Measurements from ENCODE around the gene APBB2. TPM values are rescaled to one million over a fixed set of nuclear protein-coding genes. Genes with fewer than 3 reads are reported as not detected.

The APBB2 gene
- total and polyA plus RNA-seq, 4 donors, result 4.8 to 31.5 (median 11.2) TPM

DNA sequence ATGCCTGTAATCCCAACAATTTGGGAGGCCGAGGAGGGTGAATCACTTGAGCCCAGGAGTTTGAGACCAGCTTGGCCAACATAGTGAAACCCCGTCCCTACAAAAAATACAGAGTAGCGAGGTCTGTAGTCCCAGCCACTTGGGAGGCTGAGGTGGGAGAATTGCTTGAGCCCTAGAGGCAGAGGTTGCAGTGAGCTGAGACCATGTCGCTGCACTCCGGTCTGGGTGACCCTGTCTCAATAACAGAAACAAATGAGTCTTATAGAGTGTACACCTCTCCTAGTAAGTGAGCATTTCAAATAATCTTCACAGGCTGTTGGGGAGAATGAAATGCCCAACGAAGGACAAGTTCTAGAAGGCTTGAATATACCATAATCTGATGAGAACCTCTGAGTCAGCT, 47.9 kb upstream of the APBB2 start:
- no peak for TF ChIP-seq FOXA1 (IDR thresholded peaks at IDR 0.05)
- no peak for TF ChIP-seq GABPA (IDR thresholded peaks at IDR 0.05 in 1 of 2, conservative IDR thresholded peaks at IDR 0.05 in 1 of 2)
- no peak for TF ChIP-seq HNF4A (conservative IDR thresholded peaks at IDR 0.05)
- TF ChIP-seq NR2F2 (IDR thresholded peaks at IDR 0.05), result no peak
- no peak for TF ChIP-seq RAD21 (IDR thresholded peaks at IDR 0.05)
- TF ChIP-seq, protein P1, sequence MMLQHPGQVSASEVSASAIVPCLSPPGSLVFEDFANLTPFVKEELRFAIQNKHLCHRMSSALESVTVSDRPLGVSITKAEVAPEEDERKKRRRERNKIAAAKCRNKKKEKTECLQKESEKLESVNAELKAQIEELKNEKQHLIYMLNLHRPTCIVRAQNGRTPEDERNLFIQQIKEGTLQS (IDR thresholded peaks at IDR 0.05), result no peak
- no peak for TF ChIP-seq FOXA2 (IDR thresholded peaks at IDR 0.05)
- TF ChIP-seq, protein P2, sequence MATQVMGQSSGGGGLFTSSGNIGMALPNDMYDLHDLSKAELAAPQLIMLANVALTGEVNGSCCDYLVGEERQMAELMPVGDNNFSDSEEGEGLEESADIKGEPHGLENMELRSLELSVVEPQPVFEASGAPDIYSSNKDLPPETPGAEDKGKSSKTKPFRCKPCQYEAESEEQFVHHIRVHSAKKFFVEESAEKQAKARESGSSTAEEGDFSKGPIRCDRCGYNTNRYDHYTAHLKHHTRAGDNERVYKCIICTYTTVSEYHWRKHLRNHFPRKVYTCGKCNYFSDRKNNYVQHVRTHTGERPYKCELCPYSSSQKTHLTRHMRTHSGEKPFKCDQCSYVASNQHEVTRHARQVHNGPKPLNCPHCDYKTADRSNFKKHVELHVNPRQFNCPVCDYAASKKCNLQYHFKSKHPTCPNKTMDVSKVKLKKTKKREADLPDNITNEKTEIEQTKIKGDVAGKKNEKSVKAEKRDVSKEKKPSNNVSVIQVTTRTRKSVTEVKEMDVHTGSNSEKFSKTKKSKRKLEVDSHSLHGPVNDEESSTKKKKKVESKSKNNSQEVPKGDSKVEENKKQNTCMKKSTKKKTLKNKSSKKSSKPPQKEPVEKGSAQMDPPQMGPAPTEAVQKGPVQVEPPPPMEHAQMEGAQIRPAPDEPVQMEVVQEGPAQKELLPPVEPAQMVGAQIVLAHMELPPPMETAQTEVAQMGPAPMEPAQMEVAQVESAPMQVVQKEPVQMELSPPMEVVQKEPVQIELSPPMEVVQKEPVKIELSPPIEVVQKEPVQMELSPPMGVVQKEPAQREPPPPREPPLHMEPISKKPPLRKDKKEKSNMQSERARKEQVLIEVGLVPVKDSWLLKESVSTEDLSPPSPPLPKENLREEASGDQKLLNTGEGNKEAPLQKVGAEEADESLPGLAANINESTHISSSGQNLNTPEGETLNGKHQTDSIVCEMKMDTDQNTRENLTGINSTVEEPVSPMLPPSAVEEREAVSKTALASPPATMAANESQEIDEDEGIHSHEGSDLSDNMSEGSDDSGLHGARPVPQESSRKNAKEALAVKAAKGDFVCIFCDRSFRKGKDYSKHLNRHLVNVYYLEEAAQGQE (IDR thresholded peaks at IDR 0.05), result no peak
- TF ChIP-seq YY1 (IDR thresholded peaks at IDR 0.05), result no peak
- TF ChIP-seq EGR1 (IDR thresholded peaks at IDR 0.05; ENCODE audit: low read depth in 2 of 2), result no peak
- TF ChIP-seq JUND (IDR thresholded peaks at IDR 0.05), result no peak
- no peak for TF ChIP-seq TAF1 (conservative IDR thresholded peaks at IDR 0.05)
- Histone ChIP-seq H3K27ac (ENCODE audit: low read depth in 1 of 2, low read length in 2 of 2) (no peak overlapping the region), H3K9me3 (ENCODE audit: control insufficient read depth in 4 of 4, low read length in 3 of 4) (no peaks in the 10 kb centered on the region), H3K36me3 (ENCODE audit: control insufficient read depth in 4 of 4, insufficient read depth in 3 of 4, low read depth in 1 of 4, low read length in 3 of 4) (no peaks in the 10 kb centered on the region), H3K27me3 (ENCODE audit: control insufficient read depth in 4 of 4, insufficient read depth in 4 of 4, low read length in 3 of 4) (peaks cover 0 to 2% (median 0%) of the 10 kb centered on the region in 4 donors), H3K9ac (ENCODE audit: low read depth in 1 of 2, low read length in 2 of 2) (no peak overlapping the region), H3K4me3 (ENCODE audit: low read depth in 1 of 3, low read length in 3 of 3) (no peak overlapping the region), H3K4me1 (ENCODE audit: control insufficient read depth in 4 of 4, insufficient read depth in 4 of 4, low read length in 3 of 4) (peaks cover 2 to 8% (median 6%) of the 10 kb centered on the region in 4 donors)
- no peak for DNase-seq (ENCODE audit: low spot score)
- 95% methylated on average over 6 of the region's 6 CpGs for WGBS

DNA sequence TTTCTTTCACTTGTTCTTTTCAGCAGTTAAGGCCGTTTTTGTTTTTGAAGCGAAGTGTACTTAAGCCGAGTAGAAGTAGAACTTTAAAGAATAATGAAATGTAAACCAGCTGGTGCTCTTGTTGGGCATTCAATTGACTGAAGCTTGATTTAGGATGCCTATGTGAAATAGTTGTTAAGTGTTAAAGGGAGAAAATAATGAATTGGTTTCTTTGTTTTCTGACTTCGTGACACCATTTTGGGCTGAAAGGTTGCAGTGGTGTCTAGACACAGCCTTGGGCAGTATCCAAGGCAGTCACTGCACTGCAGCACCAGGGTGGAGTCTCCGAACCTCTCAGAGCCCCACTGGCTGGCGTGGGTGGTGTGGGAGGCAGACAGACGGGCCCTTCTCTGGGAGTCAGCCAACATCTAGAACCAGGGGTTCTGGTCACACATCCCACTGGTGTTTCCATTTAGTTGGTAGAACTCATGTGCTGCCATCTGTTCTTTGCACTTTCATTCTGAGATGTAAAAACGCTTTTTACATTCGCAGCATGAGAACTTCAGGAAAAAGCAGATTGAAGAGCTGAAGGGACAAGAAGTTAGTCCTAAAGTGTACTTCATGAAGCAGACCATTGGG, 45.9 kb upstream of the APBB2 start:
- Histone ChIP-seq H3K36me3 (ENCODE audit: control insufficient read depth in 4 of 4, insufficient read depth in 3 of 4, low read depth in 1 of 4, low read length in 3 of 4) (no peaks in the 10 kb centered on the region), H3K9me3 (ENCODE audit: control insufficient read depth in 4 of 4, low read length in 3 of 4) (no peaks in the 10 kb centered on the region), H3K4me3 (ENCODE audit: low read depth in 1 of 3, low read length in 3 of 3) (no peak overlapping the region), H3K27me3 (ENCODE audit: control insufficient read depth in 4 of 4, insufficient read depth in 4 of 4, low read length in 3 of 4) (peaks cover 0 to 12% (median 3%) of the 10 kb centered on the region in 4 donors), H3K9ac (ENCODE audit: low read depth in 1 of 2, low read length in 2 of 2) (no peak overlapping the region), H3K27ac (ENCODE audit: low read depth in 1 of 2, low read length in 2 of 2) (no peak overlapping the region), H3K4me1 (ENCODE audit: control insufficient read depth in 4 of 4, insufficient read depth in 4 of 4, low read length in 3 of 4) (peaks cover 6 to 16% (median 14%) of the 10 kb centered on the region in 4 donors)
- TF ChIP-seq SP1 (IDR thresholded peaks at IDR 0.05), result no peak
- no peak for TF ChIP-seq YY1 (IDR thresholded peaks at IDR 0.05)
- DNase-seq (ENCODE audit: low spot score), result no peak
- WGBS, result 90% methylated on average over 9 of the region's 9 CpGs

DNA sequence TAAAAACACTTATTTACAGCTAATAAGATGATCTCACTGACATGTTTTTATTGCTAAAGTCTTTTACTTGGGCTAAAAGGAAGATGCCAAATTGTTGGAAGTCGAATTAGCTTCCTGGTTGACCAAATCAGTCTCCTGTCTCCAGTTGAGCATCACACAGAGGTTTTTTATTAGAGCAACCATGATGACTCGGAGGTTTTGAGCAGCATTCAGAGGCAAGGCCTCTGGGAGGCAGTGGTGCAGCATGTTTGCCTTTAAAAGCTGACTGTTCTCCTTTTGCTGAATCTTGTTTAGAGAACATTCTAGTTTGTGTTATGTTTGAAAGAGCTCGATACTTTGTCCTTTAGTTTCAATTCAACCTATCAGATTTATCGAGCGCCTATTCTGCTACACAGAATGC, 44.4 kb upstream of the APBB2 start:
- no peaks in the 10 kb centered on the region for H3K9me3 ChIP-seq (ENCODE audit: control insufficient read depth in 4 of 4, low read length in 3 of 4)
- peaks cover 6 to 16% (median 14%) of the 10 kb centered on the region in 4 donors for H3K4me1 ChIP-seq (ENCODE audit: control insufficient read depth in 4 of 4, insufficient read depth in 4 of 4, low read length in 3 of 4)
- H3K27me3 ChIP-seq (ENCODE audit: control insufficient read depth in 4 of 4, insufficient read depth in 4 of 4, low read length in 3 of 4), result peaks cover 0 to 12% (median 3%) of the 10 kb centered on the region in 4 donors
- DNase-seq (ENCODE audit: low spot score), result no peak
- no peak overlapping the region for H3K9ac ChIP-seq (ENCODE audit: low read depth in 1 of 2, low read length in 2 of 2)
- WGBS, result 70% methylated on average over 5 of the region's 5 CpGs
- H3K4me3 ChIP-seq (ENCODE audit: low read depth in 1 of 3, low read length in 3 of 3), result no peak overlapping the region
- H3K27ac ChIP-seq (ENCODE audit: low read depth in 1 of 2, low read length in 2 of 2), result no peak overlapping the region
- H3K36me3 ChIP-seq (ENCODE audit: control insufficient read depth in 4 of 4, insufficient read depth in 3 of 4, low read depth in 1 of 4, low read length in 3 of 4), result no peaks in the 10 kb centered on the region
- TF ChIP-seq, protein P1 (IDR thresholded peaks at IDR 0.05), result no peak
- TF ChIP-seq, protein P2 (IDR thresholded peaks at IDR 0.05), result no peak
- TF ChIP-seq YY1 (IDR thresholded peaks at IDR 0.05), result peak; percentile 28
- TF ChIP-seq RXRA (IDR thresholded peaks at IDR 0.05), result no peak
- TF ChIP-seq, protein P3, sequence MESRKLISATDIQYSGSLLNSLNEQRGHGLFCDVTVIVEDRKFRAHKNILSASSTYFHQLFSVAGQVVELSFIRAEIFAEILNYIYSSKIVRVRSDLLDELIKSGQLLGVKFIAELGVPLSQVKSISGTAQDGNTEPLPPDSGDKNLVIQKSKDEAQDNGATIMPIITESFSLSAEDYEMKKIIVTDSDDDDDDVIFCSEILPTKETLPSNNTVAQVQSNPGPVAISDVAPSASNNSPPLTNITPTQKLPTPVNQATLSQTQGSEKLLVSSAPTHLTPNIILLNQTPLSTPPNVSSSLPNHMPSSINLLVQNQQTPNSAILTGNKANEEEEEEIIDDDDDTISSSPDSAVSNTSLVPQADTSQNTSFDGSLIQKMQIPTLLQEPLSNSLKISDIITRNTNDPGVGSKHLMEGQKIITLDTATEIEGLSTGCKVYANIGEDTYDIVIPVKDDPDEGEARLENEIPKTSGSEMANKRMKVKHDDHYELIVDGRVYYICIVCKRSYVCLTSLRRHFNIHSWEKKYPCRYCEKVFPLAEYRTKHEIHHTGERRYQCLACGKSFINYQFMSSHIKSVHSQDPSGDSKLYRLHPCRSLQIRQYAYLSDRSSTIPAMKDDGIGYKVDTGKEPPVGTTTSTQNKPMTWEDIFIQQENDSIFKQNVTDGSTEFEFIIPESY (IDR thresholded peaks at IDR 0.05), result no peak
- TF ChIP-seq RAD21 (IDR thresholded peaks at IDR 0.05), result peak; percentile 46 to 67
- TF ChIP-seq, protein P4, sequence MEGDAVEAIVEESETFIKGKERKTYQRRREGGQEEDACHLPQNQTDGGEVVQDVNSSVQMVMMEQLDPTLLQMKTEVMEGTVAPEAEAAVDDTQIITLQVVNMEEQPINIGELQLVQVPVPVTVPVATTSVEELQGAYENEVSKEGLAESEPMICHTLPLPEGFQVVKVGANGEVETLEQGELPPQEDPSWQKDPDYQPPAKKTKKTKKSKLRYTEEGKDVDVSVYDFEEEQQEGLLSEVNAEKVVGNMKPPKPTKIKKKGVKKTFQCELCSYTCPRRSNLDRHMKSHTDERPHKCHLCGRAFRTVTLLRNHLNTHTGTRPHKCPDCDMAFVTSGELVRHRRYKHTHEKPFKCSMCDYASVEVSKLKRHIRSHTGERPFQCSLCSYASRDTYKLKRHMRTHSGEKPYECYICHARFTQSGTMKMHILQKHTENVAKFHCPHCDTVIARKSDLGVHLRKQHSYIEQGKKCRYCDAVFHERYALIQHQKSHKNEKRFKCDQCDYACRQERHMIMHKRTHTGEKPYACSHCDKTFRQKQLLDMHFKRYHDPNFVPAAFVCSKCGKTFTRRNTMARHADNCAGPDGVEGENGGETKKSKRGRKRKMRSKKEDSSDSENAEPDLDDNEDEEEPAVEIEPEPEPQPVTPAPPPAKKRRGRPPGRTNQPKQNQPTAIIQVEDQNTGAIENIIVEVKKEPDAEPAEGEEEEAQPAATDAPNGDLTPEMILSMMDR (IDR thresholded peaks at IDR 0.05; ENCODE audit: low read depth, low read length, missing input control), result peak; percentile 30

Measured in liver (tissue), 9 donors.